Activated naive CD8-positive, alpha-beta T cell treated with anti-CD3 and anti-CD28 coated beads, Interleukin-2, amount 50 U/mL, for 24 hours (primary cell): ENCODE results near the gene MRPL16.
A peak's percentile ranks its signal among the peaks of the same experiment; 100 is the strongest.
"Not testable (repeated sequence)": the region's sequence is repeated elsewhere in the genome, so short reads cannot be mapped to it uniquely, and the experiment has no call there.

Experiments used
- ATAC-seq: fragments of 150-1000 bp; cut with Tn5 transposase; one replicate; pipeline ENCODE4 v1.10.0; 2021
- DNase-seq: peaks from one replicate; pipeline ENCODE4 v3.0.0; 2021
- H3K27ac Mint-ChIP-seq: one replicate; pipeline ENCODE4 v1.8.0; 2021; ENCODE audit warnings: mild to moderate bottlenecking, mixed read lengths
- H3K27me3 Mint-ChIP-seq: one replicate; pipeline ENCODE4 v1.8.0; 2021; ENCODE audit warnings: mixed read lengths
- H3K36me3 Mint-ChIP-seq: one replicate; pipeline ENCODE4 v1.8.0; 2021; ENCODE audit warnings: low read depth, mixed read lengths
- H3K4me1 Mint-ChIP-seq: one replicate; pipeline ENCODE4 v1.8.0; 2021; ENCODE audit warnings: mixed read lengths
- H3K4me3 Mint-ChIP-seq: one replicate; pipeline ENCODE4 v1.8.0; 2021; ENCODE audit warnings: mild to moderate bottlenecking, moderate library complexity, mixed read lengths
- H3K9me3 Mint-ChIP-seq: one replicate; pipeline ENCODE4 v1.8.0; 2021; ENCODE audit warnings: mixed read lengths

Gene MRPL16

GRCh38 chr11:59829358-59829757, 18.8 kb upstream of the MRPL16 start:
- H3K4me3 Mint-ChIP-seq: no peak overlapping the region
- no peak overlapping the region for H3K27ac Mint-ChIP-seq
- no peaks in the 10 kb centered on the region for H3K27me3 Mint-ChIP-seq
- H3K4me1 Mint-ChIP-seq: peaks cover 6% of the 10 kb centered on the region
- no peaks in the 10 kb centered on the region for H3K9me3 Mint-ChIP-seq
- H3K36me3 Mint-ChIP-seq: no peaks in the 10 kb centered on the region
- ATAC-seq (peak; percentile 61), DNase-seq (no peak)

- H3K27me3 Mint-ChIP-seq: no peaks in the 10 kb centered on the region
- no peak overlapping the region for H3K4me3 Mint-ChIP-seq
- no peak for DNase-seq
- peak; percentile 61 for ATAC-seq
- no peaks in the 10 kb centered on the region for H3K9me3 Mint-ChIP-seq
- H3K4me1 Mint-ChIP-seq: peaks cover 11% of the 10 kb centered on the region
- H3K36me3 Mint-ChIP-seq: no peaks in the 10 kb centered on the region
- H3K27ac Mint-ChIP-seq: no peak overlapping the region
These were observed 12.5 kb upstream of the MRPL16 start for GRCh38 chr11:59822989-59823566.

- ATAC-seq (no peak), DNase-seq (no peak)
- Mint-ChIP-seq H3K4me1 (peaks cover 17% of the 10 kb centered on the region), H3K9me3 (no peaks in the 10 kb centered on the region), H3K36me3 (no peaks in the 10 kb centered on the region), H3K27ac (no peak overlapping the region), H3K27me3 (no peaks in the 10 kb centered on the region), H3K4me3 (no peak overlapping the region)
These were observed 8.0 kb upstream of the MRPL16 start for GRCh38 chr11:59818572-59818971.

- not testable (repeated sequence) for H3K9me3 Mint-ChIP-seq, H3K36me3 Mint-ChIP-seq, ATAC-seq, H3K27me3 Mint-ChIP-seq, H3K27ac Mint-ChIP-seq, H3K4me3 Mint-ChIP-seq, DNase-seq
- peaks cover 15% of the 10 kb centered on the region for H3K4me1 Mint-ChIP-seq
These were observed 5.9 kb upstream of the MRPL16 start for GRCh38 chr11:59816434-59816833.

- Mint-ChIP-seq H3K9me3 (peaks cover 4% of the 10 kb centered on the region), H3K4me3 (no peak overlapping the region), H3K4me1 (peaks cover 21% of the 10 kb centered on the region), H3K36me3 (no peaks in the 10 kb centered on the region), H3K27ac (no peak overlapping the region), H3K27me3 (no peaks in the 10 kb centered on the region)
- ATAC-seq (no peak), DNase-seq (no peak)
These were observed 5.2 kb upstream of the MRPL16 start for GRCh38 chr11:59815754-59816153.

- ATAC-seq (no peak), DNase-seq (no peak)
- H3K9me3 Mint-ChIP-seq: peaks cover 4% of the 10 kb centered on the region
- peaks cover 3% of the 10 kb centered on the region for H3K36me3 Mint-ChIP-seq
- peaks cover 28% of the 10 kb centered on the region for H3K4me1 Mint-ChIP-seq
- H3K27me3 Mint-ChIP-seq: no peaks in the 10 kb centered on the region
- H3K27ac Mint-ChIP-seq: no peak overlapping the region
- peak overlapping the region; percentile 28 for H3K4me3 Mint-ChIP-seq
These were observed 3.4 kb upstream of the MRPL16 start for GRCh38 chr11:59814021-59814420.

- Mint-ChIP-seq H3K4me1 (peaks cover 27% of the 10 kb centered on the region), H3K36me3 (peaks cover 8% of the 10 kb centered on the region), H3K4me3 (no peak overlapping the region), H3K27me3 (no peaks in the 10 kb centered on the region), H3K9me3 (peaks cover 4% of the 10 kb centered on the region), H3K27ac (no peak overlapping the region)
- DNase-seq: no peak
- no peak for ATAC-seq
These were observed 2.8 kb upstream of the MRPL16 start for GRCh38 chr11:59813364-59813763.

- no peak for ATAC-seq
- Mint-ChIP-seq H3K27ac (no peak overlapping the region), H3K9me3 (peaks cover 4% of the 10 kb centered on the region), H3K4me3 (no peak overlapping the region), H3K27me3 (no peaks in the 10 kb centered on the region), H3K4me1 (peaks cover 26% of the 10 kb centered on the region), H3K36me3 (peaks cover 12% of the 10 kb centered on the region)
- DNase-seq: no peak
These were observed 1.6 kb upstream of the MRPL16 start for GRCh38 chr11:59812220-59812619.

GRCh38 chr11:59810911-59811259, 307 bp upstream of the MRPL16 start:
- no peak for DNase-seq
- Mint-ChIP-seq H3K27ac (peak overlapping the region; percentile 85), H3K36me3 (peaks cover 21% of the 10 kb centered on the region), H3K9me3 (peaks cover 4% of the 10 kb centered on the region), H3K4me1 (peaks cover 26% of the 10 kb centered on the region), H3K27me3 (no peaks in the 10 kb centered on the region), H3K4me3 (peak overlapping the region; percentile 92)
- no peak for ATAC-seq

- H3K36me3 Mint-ChIP-seq: peaks cover 23% of the 10 kb centered on the region
- H3K27me3 Mint-ChIP-seq: no peaks in the 10 kb centered on the region
- DNase-seq (no peak), ATAC-seq (no peak)
- peaks cover 20% of the 10 kb centered on the region for H3K4me1 Mint-ChIP-seq
- H3K9me3 Mint-ChIP-seq: peaks cover 4% of the 10 kb centered on the region
- H3K4me3 Mint-ChIP-seq: no peak overlapping the region
- no peak overlapping the region for H3K27ac Mint-ChIP-seq
These were observed 3.4 kb downstream of the MRPL16 start for GRCh38 chr11:59807047-59807610.

- Mint-ChIP-seq H3K36me3 (peaks cover 20% of the 10 kb centered on the region), H3K27ac (no peak overlapping the region), H3K9me3 (no peaks in the 10 kb centered on the region), H3K4me1 (peaks cover 4% of the 10 kb centered on the region), H3K4me3 (no peak overlapping the region), H3K27me3 (no peaks in the 10 kb centered on the region)
- DNase-seq: no peak
- no peak for ATAC-seq
These were observed 6.5 kb downstream of the MRPL16 start for GRCh38 chr11:59804061-59804460.

GRCh38 chr11:59802639-59803176, 7.9 kb downstream of the MRPL16 start:
- DNase-seq: no peak
- ATAC-seq: peak; percentile 49
- peaks cover 14% of the 10 kb centered on the region for H3K36me3 Mint-ChIP-seq

GRCh38 chr11:59801981-59802638, 8.5 kb downstream of the MRPL16 start:
- Mint-ChIP-seq H3K4me1 (no peaks in the 10 kb centered on the region), H3K9me3 (no peaks in the 10 kb centered on the region), H3K36me3 (peaks cover 10% of the 10 kb centered on the region), H3K27me3 (no peaks in the 10 kb centered on the region), H3K4me3 (no peak overlapping the region), H3K27ac (no peak overlapping the region)
- DNase-seq (no peak), ATAC-seq (peak; percentile 20)

More at GRCh38 chr11:59802639-59803176, 7.9 kb downstream of the MRPL16 start:
- Mint-ChIP-seq H3K27ac (no peak overlapping the region), H3K4me3 (no peak overlapping the region), H3K9me3 (no peaks in the 10 kb centered on the region), H3K4me1 (no peaks in the 10 kb centered on the region), H3K27me3 (no peaks in the 10 kb centered on the region)

GRCh38 chr11:59801160-59801706, 9.3 kb downstream of the MRPL16 start:
- Mint-ChIP-seq H3K4me3 (no peak overlapping the region), H3K27me3 (no peaks in the 10 kb centered on the region), H3K27ac (no peak overlapping the region), H3K4me1 (no peaks in the 10 kb centered on the region), H3K36me3 (peaks cover 2% of the 10 kb centered on the region), H3K9me3 (no peaks in the 10 kb centered on the region)
- no peak for DNase-seq
- ATAC-seq: no peak
